HG02623 (cell line): Measurements from ENCODE around the gene CABLES2.
"Not testable (repeated sequence)": the region's sequence is repeated elsewhere in the genome, so short reads cannot be mapped to it uniquely, and the experiment has no call there.

ENCODE experiments used
- ATAC-seq: cut with Tn5 transposase; IDR thresholded peaks from one replicate; pipeline ENCODE4 v1.9.1; 2021; ENCODE audit warnings: moderate library complexity; ENCODE audit not compliant: unreplicated experiment

The CABLES2 gene

GRCh38 chr20:62436692-62437091 is 29.6 kb upstream of the CABLES2 start:
- ATAC-seq: no peak

- no peak for ATAC-seq
These were observed 26.8 kb upstream of the CABLES2 start for GRCh38 chr20:62433658-62434497.

GRCh38 chr20:62430866-62431447 is 23.9 kb upstream of the CABLES2 start:
- no peak for ATAC-seq

- no peak for ATAC-seq
These were observed 23.3 kb upstream of the CABLES2 start for GRCh38 chr20:62430311-62430853.

- no peak for ATAC-seq
These were observed 22.6 kb upstream of the CABLES2 start for GRCh38 chr20:62429455-62430310.

- no peak for ATAC-seq
These were observed 21.6 kb upstream of the CABLES2 start for GRCh38 chr20:62428396-62429295.

GRCh38 chr20:62428002-62428372 is 20.9 kb upstream of the CABLES2 start:
- no peak for ATAC-seq

GRCh38 chr20:62427172-62428001 is 20.3 kb upstream of the CABLES2 start, which contains the start of gene RBBP8NL:
TSS of gene RBBP8NL (minus strand) at chr20:62427539. CDS start at chr20:62419647, 7,892 bp downstream.
- ATAC-seq: no peak

GRCh38 chr20:62426699-62427131 is 19.6 kb upstream of the CABLES2 start:
- no peak for ATAC-seq

- not testable (repeated sequence) for ATAC-seq
These were observed 18.9 kb upstream of the CABLES2 start for GRCh38 chr20:62426059-62426348.

GRCh38 chr20:62425281-62426058 is 18.4 kb upstream of the CABLES2 start:
- no peak for ATAC-seq

- no peak for ATAC-seq
These were observed 17.4 kb upstream of the CABLES2 start for GRCh38 chr20:62424249-62425107.

GRCh38 chr20:62423326-62423706 is 16.2 kb upstream of the CABLES2 start:
- ATAC-seq: no peak

GRCh38 chr20:62422636-62423325 is 15.7 kb upstream of the CABLES2 start:
- no peak for ATAC-seq

GRCh38 chr20:62421716-62421990 is 14.6 kb upstream of the CABLES2 start:
- ATAC-seq: no peak

GRCh38 chr20:62420846-62421715 is 14.0 kb upstream of the CABLES2 start:
- ATAC-seq: no peak

GRCh38 chr20:62419759-62420158 is 12.7 kb upstream of the CABLES2 start:
- ATAC-seq: no peak
